IMR-90 (cell line): ENCODE measurements around the gene CUBN. TPM values are rescaled to one million over a fixed set of nuclear protein-coding genes. Genes with fewer than 3 reads are reported as not detected.

ENCODE experiments used
- ATAC-seq: fragments of 200-7000 bp; cut with Tn5 transposase; 2 replicates; pipeline ENCODE4 v1.9.1; 2020; ENCODE audit warnings: low read depth, mild to moderate bottlenecking, moderate library complexity
- BruUV-seq: library from RNA; stranded (reverse); fragments of 400-500 nt; replicated peaks from 2 replicates; lab custom pipeline; 2021; lab: Mats Ljungman, UMichigan
- CTCF ChIA-PET: fragments of 300-600 bp; formaldehyde crosslinking; extraction: SDS; loops from one replicate; lab custom pipeline; 2021; ENCODE audit warnings: antibody characterized with exemption; lab: Yijun Ruan, JAX
- POLR2A ChIA-PET: fragments of 300-600 bp; sonication (Branson Sonifier 250); formaldehyde crosslinking; loops from one replicate; lab custom pipeline; 2022; ENCODE audit warnings: antibody characterized with exemption; ENCODE audit not compliant: unreplicated experiment; lab: Charles Lee
- DNase-seq: peaks from one replicate; pipeline ENCODE4 v3.0.0; 2013
- H2AFZ ChIP-seq: replicated peaks from 2 replicates; pipeline ENCODE3; 2013; ENCODE audit warnings: low read length, mild to moderate bottlenecking; ENCODE audit not compliant: poor library complexity
- H2AK5ac ChIP-seq: 2 replicates; pipeline ENCODE4 v1.6.1; 2013; ENCODE audit warnings: low read depth, low read length, inconsistent platforms
- H2AK9ac ChIP-seq: replicated peaks from 2 replicates; pipeline ENCODE3; 2013; ENCODE audit warnings: mild to moderate bottlenecking, low read depth, low read length, moderate library complexity; ENCODE audit not compliant: poor library complexity
- H2BK120ac ChIP-seq: 2 replicates; pipeline ENCODE4 v1.6.1; 2013; ENCODE audit warnings: low read depth, low read length, inconsistent platforms
- H2BK15ac ChIP-seq: 3 replicates; pipeline ENCODE4 v1.6.1; 2013; ENCODE audit warnings: low read depth, low read length, inconsistent platforms
- H2BK20ac ChIP-seq: 2 replicates; pipeline ENCODE4 v1.6.1; 2013; ENCODE audit warnings: low read depth, mild to moderate bottlenecking, inconsistent platforms, low read length, moderate library complexity
- H2BK5ac ChIP-seq: 2 replicates; pipeline ENCODE4 v1.6.1; 2013; ENCODE audit warnings: mild to moderate bottlenecking, low read depth, low read length, inconsistent platforms; ENCODE audit not compliant: poor library complexity, severe bottlenecking
- H3K14ac ChIP-seq: replicated peaks from 2 replicates; pipeline ENCODE4 v1.6.1; 2013; ENCODE audit warnings: low read depth, low read length, inconsistent platforms
- H3K18ac ChIP-seq: 2 replicates; pipeline ENCODE4 v1.6.1; 2013; ENCODE audit warnings: low read depth, low read length, control low read depth
- H3K23ac ChIP-seq: 2 replicates; pipeline ENCODE4 v1.6.1; 2013; ENCODE audit warnings: low read depth, low read length, inconsistent platforms
- H3K27ac ChIP-seq: 2 replicates; pipeline ENCODE4 v1.5.1; 2013; ENCODE audit warnings: mild to moderate bottlenecking, control low read depth, low read length; ENCODE audit not compliant: insufficient read depth
- H3K27me3 ChIP-seq: 2 replicates; pipeline ENCODE4 v1.6.1; 2013; ENCODE audit warnings: low read length; ENCODE audit not compliant: control insufficient read depth, insufficient read depth
- H3K36me3 ChIP-seq: 2 replicates; pipeline ENCODE4 v1.6.1; 2013; ENCODE audit warnings: low read length, mixed read lengths; ENCODE audit not compliant: control insufficient read depth, insufficient read depth
- H3K4ac ChIP-seq: 2 replicates; pipeline ENCODE4 v1.6.1; 2013; ENCODE audit warnings: low read depth, low read length, inconsistent platforms
- H3K4me1 ChIP-seq: 2 replicates; pipeline ENCODE4 v1.6.1; 2013; ENCODE audit warnings: low read length, mixed read lengths; ENCODE audit not compliant: control insufficient read depth, insufficient read depth
- H3K4me2 ChIP-seq: 2 replicates; pipeline ENCODE4 v1.6.1; 2013; ENCODE audit warnings: low read depth, mild to moderate bottlenecking, control low read depth, low read length, moderate library complexity
- H3K4me3 ChIP-seq: 2 replicates; pipeline ENCODE4 v1.5.1; 2013; ENCODE audit warnings: low read depth, mild to moderate bottlenecking, control low read depth, low read length, moderate library complexity; ENCODE audit not compliant: insufficient read depth
- H3K56ac ChIP-seq: 2 replicates; pipeline ENCODE4 v1.6.1; 2013; ENCODE audit warnings: low read length, inconsistent platforms; ENCODE audit not compliant: insufficient read depth; ENCODE audit errors: extremely low read depth
- H3K79me1 ChIP-seq, 2 experiments: 2 replicates each; pipeline ENCODE4 v1.6.1; 2013; ENCODE audit warnings: low read length in 2 of 2, inconsistent platforms in 1 of 2, low read depth in 1 of 2
- H3K9ac ChIP-seq: 2 replicates; pipeline ENCODE4 v1.6.1; 2013; ENCODE audit warnings: low read depth, low read length, control low read depth
- H3K9me1 ChIP-seq: 2 replicates; pipeline ENCODE4 v1.6.1; 2013; ENCODE audit warnings: low read length, inconsistent platforms; ENCODE audit not compliant: insufficient read depth
- H3K9me3 ChIP-seq: 2 replicates; pipeline ENCODE4 v1.6.1; 2013; ENCODE audit warnings: low read length; ENCODE audit not compliant: control insufficient read depth, insufficient read depth
- H4K20me1 ChIP-seq: 2 replicates; pipeline ENCODE4 v1.6.1; 2013; ENCODE audit warnings: low read length, inconsistent platforms; ENCODE audit not compliant: insufficient read depth
- H4K5ac ChIP-seq: 2 replicates; pipeline ENCODE4 v1.6.1; 2013; ENCODE audit warnings: mild to moderate bottlenecking, low read depth, low read length, control low read depth
- H4K8ac ChIP-seq, 2 experiments: 2 replicates each; pipeline ENCODE4 v1.6.1; 2013; ENCODE audit warnings: low read depth in 2 of 2, low read length in 2 of 2, control low read depth in 1 of 2, inconsistent platforms in 1 of 2
- H4K91ac ChIP-seq: 2 replicates; pipeline ENCODE4 v1.6.1; 2013; ENCODE audit warnings: low read depth, low read length, inconsistent platforms; ENCODE audit not compliant: insufficient read depth
- BHLHE40 ChIP-seq: fragments of 150-350 bp; IDR thresholded peaks from 2 replicates; pipeline ENCODE4 v1.6.1; 2016; ENCODE audit warnings: mild to moderate bottlenecking, low read depth, low read length
- FOS ChIP-seq: fragments of 150-350 bp; IDR thresholded peaks from 2 replicates; pipeline ENCODE4 v1.6.1; 2016; ENCODE audit warnings: low read depth, low read length
- MAFK ChIP-seq: IDR thresholded peaks from 2 replicates; pipeline ENCODE4 v1.6.1; 2012; ENCODE audit warnings: low read depth, low read length, improper control_type of control experiment
- RFX5 ChIP-seq: IDR thresholded peaks from 2 replicates; pipeline ENCODE4 v1.8.0; 2012; ENCODE audit warnings: low read depth, mild to moderate bottlenecking, low read length, moderate library complexity
- WGBS, 2 experiments: methylation state at CpG; one replicate each; pipeline versions ENCODE4 v1.1.5 to v1.1.7; 2013; ENCODE audit warnings: missing lambda C conversion rate in 2 of 2; ENCODE audit not compliant: insufficient read length in 1 of 2; ENCODE audit errors: extremely low coverage in 2 of 2; 5-methylcytosine and 5-hydroxymethylcytosine counted together
- dilution Hi-C: fragments of 300-500 bp; cut with HindIII; formaldehyde crosslinking; loops from one replicate; pipeline ENCODE4 v1.14.3; 2018; ENCODE audit warnings: low sequenced_read_pairs; ENCODE audit not compliant: unreplicated experiment
- in situ Hi-C: fragments of 300-500 bp; cut with MboI; formaldehyde crosslinking; loops from 3 replicates; pipeline ENCODE4 v1.14.3; 2019; ENCODE audit warnings: low sequenced_read_pairs, inconsistent platforms, mixed read lengths
- intact Hi-C: fragments of 100-400 bp; cut with micrococcal nuclease; formaldehyde crosslinking; loops from 2 replicates; pipeline ENCODE4 v1.10.0; 2022
- polyA plus RNA-seq, 3 experiments: library from polyadenylated mRNA; depleted of rRNA; stranded (reverse); fragments of >200 nt; gene quantifications; 2 replicates each; pipeline ENCODE4 v1.2.3, GENCODE V29; 2012; ENCODE audit warnings: low replicate concordance in 1 of 3
- total RNA-seq: library from RNA; depleted of rRNA; stranded (reverse); fragments of >200 nt; gene quantifications from 2 replicates; pipeline ENCODE4 v1.2.3, GENCODE V29; 2012
- TF ChIP-seq, protein P1 (sequence below): fragments of 150-350 bp; IDR thresholded peaks from 2 replicates; pipeline ENCODE4 v1.6.1; 2017; ENCODE audit warnings: mild to moderate bottlenecking, antibody characterized with exemption, low read length, low read depth
- TF ChIP-seq, protein P2 (sequence below): fragments of 150-350 bp; IDR thresholded peaks from 2 replicates; pipeline ENCODE4 v1.6.1; 2016; ENCODE audit warnings: low read depth, mild to moderate bottlenecking, low read length, moderate library complexity, borderline replicate concordance

Gene CUBN
- total and polyA plus RNA-seq, 2 of the 4 experiments (the other 2 are of a cell fraction): 0.19 to 0.54 TPM

DNA sequence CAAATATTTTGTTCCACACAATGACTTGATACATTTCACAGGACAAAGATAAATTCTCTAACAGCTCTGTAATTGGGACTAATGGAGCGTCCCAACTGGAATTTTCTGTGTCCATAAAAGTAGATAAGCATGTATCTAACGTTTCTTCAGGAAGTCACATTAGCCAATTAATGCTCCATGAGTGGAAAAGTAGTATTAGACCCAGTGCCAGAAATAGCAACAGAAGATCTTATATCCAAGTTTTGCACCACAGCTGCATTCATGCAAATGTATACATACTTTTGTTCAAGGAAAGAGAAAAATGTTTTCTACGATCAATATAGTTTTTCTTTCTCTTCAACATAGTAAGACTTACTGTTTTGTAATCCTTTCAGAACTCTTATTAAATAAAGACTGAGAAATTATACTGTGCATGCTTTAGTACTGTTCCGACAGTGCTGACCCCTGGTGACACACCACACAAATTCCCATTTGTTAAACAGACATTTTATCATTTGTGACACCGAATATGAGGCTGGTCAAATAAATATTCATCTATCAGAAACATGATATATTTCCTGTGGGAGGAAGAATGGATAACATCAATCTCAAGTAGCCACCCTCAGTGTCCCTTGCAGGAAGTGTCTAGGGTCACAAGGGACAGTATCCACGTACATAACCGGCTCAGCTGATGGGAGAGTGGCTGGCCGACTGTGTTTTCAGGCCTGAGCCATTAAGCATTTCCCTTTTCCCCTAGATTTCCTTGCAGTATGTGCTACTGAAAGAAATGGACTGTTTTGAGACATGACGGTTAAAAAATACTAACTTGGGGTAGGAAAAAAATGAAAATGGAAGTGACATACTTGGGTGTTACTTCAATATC lies 210.3 kb downstream of the CUBN start (continued):
- TF ChIP-seq, protein P1, sequence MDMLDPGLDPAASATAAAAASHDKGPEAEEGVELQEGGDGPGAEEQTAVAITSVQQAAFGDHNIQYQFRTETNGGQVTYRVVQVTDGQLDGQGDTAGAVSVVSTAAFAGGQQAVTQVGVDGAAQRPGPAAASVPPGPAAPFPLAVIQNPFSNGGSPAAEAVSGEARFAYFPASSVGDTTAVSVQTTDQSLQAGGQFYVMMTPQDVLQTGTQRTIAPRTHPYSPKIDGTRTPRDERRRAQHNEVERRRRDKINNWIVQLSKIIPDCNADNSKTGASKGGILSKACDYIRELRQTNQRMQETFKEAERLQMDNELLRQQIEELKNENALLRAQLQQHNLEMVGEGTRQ: no peak

DNA sequence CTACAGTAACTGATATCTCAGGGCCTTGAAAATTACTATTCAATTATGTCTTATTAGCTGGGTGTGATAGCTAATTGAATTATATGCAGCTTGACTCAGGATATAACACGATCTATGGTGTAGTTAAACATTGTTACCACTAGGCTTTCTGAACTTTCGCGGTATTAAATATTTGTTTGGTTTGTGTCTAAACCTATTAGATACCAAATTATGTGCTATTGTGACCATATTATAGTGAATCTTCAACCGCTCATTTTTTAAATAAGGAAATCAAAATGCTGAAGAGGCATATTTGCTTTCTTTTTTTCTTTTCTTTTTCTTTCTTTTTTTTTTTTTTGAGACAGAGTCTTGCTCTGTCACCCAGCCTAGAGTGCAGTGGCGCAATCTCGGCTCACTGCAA lies 213.1 kb downstream of the CUBN start:
- WGBS, 2 experiments: no CpG with 5 or more reads among the region's 6 CpGs
- no peak overlapping the region for H3K9ac ChIP-seq
- in situ Hi-C loops: no loop called here
- no peak overlapping the region for H3K4me2 ChIP-seq
- intact Hi-C loops: no loop called here
- H3K4me1 ChIP-seq: no peaks in the 10 kb centered on the region
- H2AK9ac ChIP-seq: no peak overlapping the region
- no peak overlapping the region for H4K8ac ChIP-seq
- H3K4ac ChIP-seq: no peak overlapping the region
- H4K20me1 ChIP-seq: no peaks in the 10 kb centered on the region
- H3K4me3 ChIP-seq: no peak overlapping the region
- no peak overlapping the region for H4K5ac ChIP-seq
- H3K23ac ChIP-seq: no peak overlapping the region
- no peak for DNase-seq
- POLR2A ChIA-PET: no interaction called here
- TF ChIP-seq BHLHE40: no peak
- TF ChIP-seq, protein P2, sequence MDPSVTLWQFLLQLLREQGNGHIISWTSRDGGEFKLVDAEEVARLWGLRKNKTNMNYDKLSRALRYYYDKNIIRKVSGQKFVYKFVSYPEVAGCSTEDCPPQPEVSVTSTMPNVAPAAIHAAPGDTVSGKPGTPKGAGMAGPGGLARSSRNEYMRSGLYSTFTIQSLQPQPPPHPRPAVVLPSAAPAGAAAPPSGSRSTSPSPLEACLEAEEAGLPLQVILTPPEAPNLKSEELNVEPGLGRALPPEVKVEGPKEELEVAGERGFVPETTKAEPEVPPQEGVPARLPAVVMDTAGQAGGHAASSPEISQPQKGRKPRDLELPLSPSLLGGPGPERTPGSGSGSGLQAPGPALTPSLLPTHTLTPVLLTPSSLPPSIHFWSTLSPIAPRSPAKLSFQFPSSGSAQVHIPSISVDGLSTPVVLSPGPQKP: no peak
- TF ChIP-seq MAFK: peak; percentile 40; the same call in 1 of the 2 replicates
- TF ChIP-seq RFX5: no peak
- TF ChIP-seq FOS: no peak
- BruUV-seq: no TSS peak
- no peak overlapping the region for H3K27ac ChIP-seq
- no peak overlapping the region for H2BK120ac ChIP-seq
- no peaks in the 10 kb centered on the region for H3K36me3 ChIP-seq
- ATAC-seq: no peak
- no peaks in the 10 kb centered on the region for H3K79me1 ChIP-seq
- H2AFZ ChIP-seq: no peak overlapping the region
- H3K9me3 ChIP-seq: no peaks in the 10 kb centered on the region
- H3K9me1 ChIP-seq: no peaks in the 10 kb centered on the region
- H2BK15ac ChIP-seq: no peak overlapping the region
- no peak overlapping the region for H2AK5ac ChIP-seq
- H3K14ac ChIP-seq: no peak overlapping the region
- no peak overlapping the region for H4K91ac ChIP-seq
- H3K56ac ChIP-seq: no peak overlapping the region
- H3K18ac ChIP-seq: no peak overlapping the region
- CTCF ChIA-PET: interaction anchor here (0.7 kb wide), 1 partner anchor 12 kb away, joined by 4 read pairs; no protein-coding TSS in a partner anchor
- H2BK20ac ChIP-seq: no peak overlapping the region
- no peaks in the 10 kb centered on the region for H3K27me3 ChIP-seq
- no peak overlapping the region for H2BK5ac ChIP-seq
- dilution Hi-C loops: no loop called here
